Renal cortex interstitium (tissue), 3 donors: ENCODE results near the gene PEX11G. TPM values are rescaled to one million over a fixed set of nuclear protein-coding genes. Genes with fewer than 3 reads are reported as not detected.

ENCODE experiments used
- polyA plus RNA-seq, 3 donors: library from polyadenylated mRNA; unstranded; fragments of 120-200 nt; gene quantifications; one replicate each; pipeline ENCODE4 v1.2.1, GENCODE V29; 2013; ENCODE audit not compliant: insufficient read length in 3 of 3

The PEX11G gene
- polyA plus RNA-seq, 3 donors: 6.0 to 7.9 (median 7.6) TPM

Other genes starting within 250 kb of the PEX11G start
- 10 to 100 TPM; 26.6 to 37.0 (median 31.9) TPM for gene INSR, start 194.6 kb downstream of the PEX11G start, polyA plus RNA-seq
- 10 to 100 TPM; 27.7 to 34.0 (median 34.0) TPM for gene ARHGEF18, start 140.1 kb downstream of the PEX11G start, polyA plus RNA-seq
- gene ZNF358, start 27.1 kb upstream of the PEX11G start, polyA plus RNA-seq: 10 to 100 TPM; 31.9 to 59.6 (median 59.1) TPM
- 10 to 100 TPM; 12.7 to 22.5 (median 15.8) TPM for gene MCOLN1, start 33.6 kb upstream of the PEX11G start, polyA plus RNA-seq
- gene PNPLA6, start 46.7 kb upstream of the PEX11G start, polyA plus RNA-seq: 10 to 100 TPM; 32.0 to 57.0 (median 43.3) TPM
- gene CAMSAP3, start 106.8 kb upstream of the PEX11G start, polyA plus RNA-seq: 10 to 100 TPM; 16.4 to 25.4 (median 22.4) TPM
- 10 to 100 TPM; 31.4 to 45.7 (median 42.6) TPM for gene XAB2, start 140.5 kb upstream of the PEX11G start, polyA plus RNA-seq
- gene PET100, start 140.8 kb upstream of the PEX11G start, polyA plus RNA-seq: 100 to 1,000 TPM in 2 of 3 donors, 10 to 100 TPM in 1; 94.6 to 126 (median 122) TPM
- gene PCP2, start 144.7 kb upstream of the PEX11G start, polyA plus RNA-seq: 1 to 10 TPM in 1 of 3 donors, under 1 TPM in 2; 0.42 to 1.8 (median 0.83) TPM
- gene STXBP2, start 148.1 kb upstream of the PEX11G start, polyA plus RNA-seq: 10 to 100 TPM; 61.3 to 86.4 (median 75.4) TPM
- gene RETN, start 180.0 kb upstream of the PEX11G start, polyA plus RNA-seq: 1 to 10 TPM in 2 of 3 donors, under 1 TPM in 1; 0.76 to 1.7 (median 1.4) TPM
- under 1 TPM; 0.14 to 0.61 (median 0.39) TPM for gene MCEMP1, start 188.1 kb upstream of the PEX11G start, polyA plus RNA-seq
- gene TRAPPC5, start 191.8 kb upstream of the PEX11G start, polyA plus RNA-seq: 10 to 100 TPM; 36.3 to 71.1 (median 62.5) TPM
- gene FCER2, start 213.1 kb upstream of the PEX11G start, polyA plus RNA-seq: under 1 TPM in 2 of 3 donors, not detected in 1; 0.06 to 0.14 TPM
- gene CLEC4G, start 243.1 kb upstream of the PEX11G start, polyA plus RNA-seq: under 1 TPM in 1 of 3 donors, not detected in 2; 0.17 TPM